Right kidney (tissue), 1 donor: ENCODE data around the gene KCNN3.

Source experiments
- DNase-seq: peaks from one replicate; pipeline ENCODE4 v3.0.0-alpha.2; 2016

The KCNN3 gene

GRCh38 chr1:154726896-154727753 lies 143.0 kb downstream of the KCNN3 start:
- DNase-seq, result no peak

GRCh38 chr1:154726443-154726842 lies 143.6 kb downstream of the KCNN3 start:
- no peak for DNase-seq

GRCh38 chr1:154725865-154726264 lies 144.2 kb downstream of the KCNN3 start:
- DNase-seq, result no peak

DNA sequence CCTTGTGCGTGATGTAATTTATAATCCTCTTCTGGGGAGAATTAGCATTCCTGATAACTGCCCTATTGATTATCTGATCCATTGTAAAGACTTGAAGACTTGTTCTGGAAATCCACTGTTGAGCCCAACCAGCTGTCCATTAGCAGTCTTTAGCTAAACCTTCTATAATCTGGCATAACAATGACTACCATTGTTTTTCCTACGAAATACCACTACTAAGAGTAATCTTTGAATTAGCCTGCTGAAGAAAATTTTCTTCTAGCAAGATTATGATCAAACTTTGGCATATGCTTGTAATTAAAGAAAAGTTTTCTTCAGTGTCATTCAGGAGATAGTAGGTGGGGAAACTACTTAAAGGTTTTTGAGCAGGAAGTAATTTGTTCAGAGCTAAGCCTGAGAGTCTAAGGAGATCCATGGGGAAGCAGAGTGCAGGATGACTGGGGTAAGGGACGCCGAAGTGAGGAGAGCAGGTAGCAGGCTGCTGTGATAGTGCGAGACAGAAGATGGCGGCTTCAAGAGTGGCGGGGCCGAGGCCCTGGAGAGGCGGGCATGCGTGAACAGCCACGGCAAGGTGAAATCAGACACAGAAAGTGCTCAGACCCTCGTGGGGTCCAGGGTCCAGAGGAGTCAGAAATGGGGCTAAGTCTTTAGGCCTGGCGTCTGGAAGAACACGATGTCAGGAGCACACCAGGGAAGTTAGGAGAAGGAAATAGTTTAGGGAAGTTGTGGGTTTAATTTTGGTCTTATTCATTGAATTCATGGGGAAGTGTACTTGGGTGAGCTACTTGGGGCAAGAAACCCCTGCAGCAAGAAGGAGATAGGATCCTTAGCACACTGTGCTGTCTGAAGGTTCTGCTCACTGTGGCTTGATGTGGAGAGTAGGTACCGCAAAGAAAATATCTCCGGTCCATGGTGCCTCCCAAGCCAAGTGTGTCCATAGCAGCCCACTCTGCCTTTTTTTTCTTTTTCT lies 149.5 kb downstream of the KCNN3 start:
- no peak for DNase-seq

DNA sequence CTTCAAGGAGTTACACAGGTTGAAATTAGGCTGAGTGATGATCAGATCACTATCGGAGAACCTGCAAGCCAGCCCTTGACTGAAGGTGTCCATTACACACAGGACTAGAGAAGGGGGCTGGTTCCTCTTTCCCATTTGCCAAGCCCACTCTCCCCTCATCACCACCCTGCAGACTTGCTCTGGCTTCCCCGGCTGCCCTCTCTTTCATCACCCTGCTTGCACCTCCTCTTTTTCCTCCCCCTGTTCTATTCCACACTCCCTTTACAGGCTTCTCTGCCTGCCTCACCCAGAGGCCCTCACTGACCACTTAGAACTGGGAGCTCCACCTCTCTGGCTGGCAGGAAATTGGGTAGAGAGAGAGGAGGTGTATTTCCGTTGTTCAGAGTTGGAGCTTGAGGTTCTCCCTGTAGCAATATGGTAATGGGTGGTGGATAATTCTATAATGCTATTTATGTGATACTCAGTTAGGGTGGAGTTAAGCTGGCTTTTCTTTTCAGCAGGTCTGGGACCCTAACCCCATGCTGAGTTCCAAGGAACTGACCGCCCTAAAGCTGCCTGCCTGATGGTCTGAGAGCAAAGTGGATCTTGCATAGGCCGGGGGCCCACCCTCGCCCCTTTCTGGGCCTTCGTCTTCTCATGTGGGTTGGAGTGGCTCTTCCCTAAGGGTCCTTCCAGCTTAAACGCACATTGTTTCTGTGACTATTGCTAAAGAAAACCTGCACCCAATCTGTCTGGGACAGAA lies 150.3 kb downstream of the KCNN3 start:
- no peak for DNase-seq

DNA sequence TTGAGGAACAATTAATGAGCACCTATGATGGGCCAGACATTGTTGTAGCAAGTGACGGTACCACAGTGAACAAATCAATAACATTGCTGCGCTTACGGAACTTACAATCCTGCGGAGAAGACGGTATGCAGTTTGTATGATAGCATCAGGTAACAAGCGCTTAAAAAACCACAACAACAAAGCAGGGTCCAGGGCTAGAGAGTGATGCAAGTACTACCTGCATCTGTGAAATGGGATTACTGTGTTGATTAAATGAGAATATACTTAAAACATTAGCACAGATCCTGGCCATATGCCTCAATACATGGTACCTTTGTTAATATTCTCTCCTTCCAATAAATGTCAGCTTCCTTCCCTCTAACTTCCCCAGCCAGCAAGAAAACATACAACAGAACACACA lies 151.5 kb downstream of the KCNN3 start:
- DNase-seq, result no peak

DNA sequence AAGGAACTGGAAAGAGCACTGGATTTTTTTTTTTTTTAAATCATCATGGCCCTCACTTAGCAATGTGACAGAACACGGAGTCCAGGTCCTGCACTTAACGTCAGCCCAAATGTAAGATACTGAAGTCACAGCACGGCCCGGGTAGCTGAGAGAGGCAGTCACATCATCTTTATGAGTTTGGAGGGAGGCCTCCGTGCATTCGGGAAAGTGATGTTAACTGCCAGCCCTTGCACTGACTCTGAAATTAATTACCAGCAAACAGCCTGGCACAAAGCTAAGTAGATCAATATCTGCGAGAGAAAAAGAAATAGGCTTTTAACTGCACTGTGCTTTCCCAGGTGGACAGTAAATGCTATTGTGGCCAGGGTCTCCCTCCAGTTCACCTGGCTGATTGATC lies 152.6 kb downstream of the KCNN3 start:
- DNase-seq, result no peak

DNA sequence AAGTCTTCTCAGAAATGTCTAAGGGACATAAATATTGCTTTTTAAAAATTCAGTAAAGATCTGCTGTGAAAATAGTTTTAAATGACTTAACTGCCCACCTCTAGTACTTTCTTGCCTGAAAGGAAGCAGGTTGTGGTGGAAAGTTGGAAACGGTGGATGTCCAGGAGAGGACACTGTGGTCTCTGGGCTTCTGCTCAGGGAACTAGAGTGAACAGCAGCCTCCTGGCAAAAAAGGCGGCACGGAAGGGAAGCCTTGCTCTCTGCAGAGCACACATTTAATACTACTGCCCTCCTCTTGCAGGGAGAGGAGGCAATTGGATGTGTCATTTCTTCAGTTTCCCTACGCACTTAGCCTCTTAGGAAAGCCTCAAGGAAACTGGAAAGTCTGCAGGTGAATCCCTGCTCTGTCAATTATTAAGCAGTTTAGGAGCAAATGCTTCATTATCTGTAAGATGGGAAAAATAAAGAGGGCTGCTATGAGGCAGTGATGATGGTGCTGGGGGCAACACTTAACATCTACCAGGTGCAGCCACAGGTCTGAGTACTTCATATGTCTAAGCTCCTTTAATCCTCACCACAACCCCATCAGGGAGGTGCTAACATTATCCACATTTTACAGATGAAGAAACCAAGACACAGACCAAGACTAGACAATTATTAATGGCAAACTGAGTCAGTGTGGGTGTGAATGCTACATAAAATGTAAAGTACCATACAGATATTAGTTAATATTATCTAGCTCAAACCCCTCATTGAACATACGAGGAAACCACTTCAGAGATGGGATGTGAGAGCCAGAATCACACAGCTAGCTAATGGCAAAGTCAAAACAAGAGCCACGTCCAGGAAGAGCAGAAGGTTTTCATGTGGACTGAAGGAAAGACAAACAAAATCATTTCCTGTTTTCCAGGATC lies 153.2 kb downstream of the KCNN3 start:
- DNase-seq, result no peak

GRCh38 chr1:154716011-154716410 lies 154.1 kb downstream of the KCNN3 start:
- DNase-seq, result no peak

- no peak for DNase-seq
These were observed 154.7 kb downstream of the KCNN3 start for GRCh38 chr1:154715385-154715784.

DNA sequence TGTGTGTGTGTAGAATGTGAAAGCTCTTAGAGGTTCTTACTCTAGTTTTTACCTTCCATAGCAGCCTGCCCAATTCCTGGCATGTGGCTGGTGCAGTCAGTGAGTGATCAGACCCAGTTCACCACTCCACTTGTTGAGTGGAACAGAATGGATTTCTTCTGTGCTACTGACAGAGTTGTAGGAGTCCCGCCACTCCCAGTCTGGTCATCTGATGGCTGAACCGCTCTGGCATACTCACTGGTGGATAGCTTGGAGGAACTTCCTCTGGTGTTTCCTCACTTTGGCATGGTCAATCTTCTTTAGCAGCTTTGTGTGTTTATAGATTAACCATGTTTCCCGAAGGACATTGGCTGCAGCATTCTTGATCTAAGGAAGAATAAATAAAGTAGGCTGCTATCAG lies 155.4 kb downstream of the KCNN3 start:
- DNase-seq, result no peak

GRCh38 chr1:154714052-154714623 lies 155.9 kb downstream of the KCNN3 start:
- DNase-seq, result no peak

DNA sequence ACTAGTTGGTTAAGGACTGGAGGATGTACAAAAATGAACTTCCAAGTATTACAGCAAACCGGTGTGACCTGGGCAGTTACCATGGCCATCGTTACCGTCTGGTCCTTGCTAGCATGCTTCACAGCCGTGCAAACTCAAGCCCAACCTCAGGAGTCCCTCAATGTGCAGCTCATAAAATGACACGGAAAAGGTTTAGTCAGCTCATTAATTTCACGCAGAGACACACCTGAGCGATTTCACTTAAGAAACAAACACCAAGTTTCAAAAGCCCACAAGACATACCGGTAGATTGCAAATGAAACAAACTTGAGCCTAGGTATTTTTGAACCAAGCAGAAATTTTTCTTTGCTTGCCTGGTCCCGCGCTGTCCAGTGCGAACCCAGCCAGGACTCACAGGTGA lies 157.1 kb downstream of the KCNN3 start:
- no peak for DNase-seq

GRCh38 chr1:154712166-154712810 lies 157.8 kb downstream of the KCNN3 start:
- no peak for DNase-seq

DNA sequence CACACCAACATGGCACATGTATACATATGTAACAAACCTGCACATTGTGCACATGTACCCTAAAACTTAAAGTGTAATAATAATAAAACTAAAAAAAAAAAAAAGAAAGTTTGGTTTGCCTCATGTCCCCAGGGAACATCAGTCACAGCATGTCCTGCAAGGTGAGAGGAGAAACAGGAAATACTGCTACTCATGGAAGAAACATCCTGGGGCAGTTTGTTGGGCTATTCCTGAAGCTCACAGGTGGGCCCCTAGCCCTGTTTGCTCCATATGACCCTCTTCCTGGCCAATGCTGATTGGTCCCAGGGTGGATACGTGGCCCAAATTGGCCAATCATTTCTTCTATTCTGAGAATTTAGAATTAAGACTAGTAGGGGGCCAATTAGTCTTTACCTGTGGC lies 158.7 kb downstream of the KCNN3 start:
- DNase-seq, result no peak

DNA sequence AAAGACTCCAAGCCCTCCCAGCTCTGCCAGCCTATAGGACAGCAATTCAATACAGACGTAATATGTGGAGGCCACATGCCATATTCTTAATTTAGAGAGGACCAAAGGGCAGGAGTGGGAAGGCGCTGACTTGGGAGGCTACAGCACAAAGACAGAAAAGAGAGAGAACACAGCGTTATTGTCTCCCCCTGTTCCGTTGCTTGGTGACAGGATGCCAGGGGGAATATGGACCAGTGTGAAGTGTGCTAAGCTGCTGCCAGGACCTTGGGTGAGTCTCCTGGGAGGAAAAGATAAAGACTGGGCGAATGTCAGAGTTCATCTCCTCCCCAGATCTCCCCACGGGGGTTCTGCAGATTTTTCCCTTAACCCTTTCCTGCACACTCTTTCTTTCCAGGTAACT lies 160.0 kb downstream of the KCNN3 start:
- DNase-seq, result no peak

DNA sequence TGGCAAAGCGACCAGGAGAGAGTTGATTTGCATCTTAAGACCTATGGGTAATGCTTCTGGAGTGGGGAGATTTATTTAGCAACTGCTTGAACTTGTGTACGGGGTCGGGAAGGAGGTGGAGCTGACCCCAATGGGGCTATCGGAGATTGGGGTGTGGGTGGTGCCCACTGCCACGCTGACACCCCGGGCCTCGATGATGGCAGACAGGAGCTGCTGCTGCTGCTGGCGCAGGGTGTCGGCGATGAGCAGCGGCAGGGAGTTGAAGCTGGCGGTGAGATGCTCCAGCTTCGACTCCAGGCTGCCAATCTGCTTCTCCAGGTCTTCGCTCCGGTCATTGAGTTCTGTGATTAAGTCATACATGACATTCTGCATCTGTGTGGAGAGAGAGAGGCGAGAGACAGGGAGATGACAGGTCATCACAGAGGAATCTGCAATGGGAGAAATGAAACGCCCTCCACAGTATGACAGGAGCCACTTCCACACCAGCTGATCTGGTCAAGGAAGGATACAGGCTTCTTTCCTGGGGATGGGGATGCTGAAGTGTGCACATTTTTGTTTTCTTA lies 162.1 kb downstream of the KCNN3 start:
- no peak for DNase-seq

GRCh38 chr1:154706851-154707250 lies 163.2 kb downstream of the KCNN3 start:
- DNase-seq, result no peak

DNA sequence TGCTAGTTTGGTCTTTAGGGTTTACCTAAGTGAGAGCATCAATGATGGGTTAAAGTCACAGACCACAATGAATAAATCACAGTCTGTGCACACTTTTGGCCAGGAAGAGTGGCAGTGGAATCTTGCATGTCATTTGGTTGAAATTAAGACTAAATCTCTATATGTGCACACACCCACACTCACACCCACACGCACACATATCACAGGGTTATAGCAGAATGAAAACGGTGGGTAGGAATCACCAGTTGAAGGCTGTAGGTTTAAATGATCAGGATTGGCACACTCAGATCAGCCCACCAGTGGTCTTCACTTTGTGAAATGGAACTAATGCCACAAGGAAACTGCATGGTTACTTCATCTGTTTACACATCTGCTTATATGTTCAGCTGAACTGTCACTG lies 164.5 kb downstream of the KCNN3 start:
- no peak for DNase-seq

- no peak for DNase-seq
These were observed 166.9 kb downstream of the KCNN3 start for GRCh38 chr1:154703170-154703569.
